ENCODE data around the gene PPP2R2B. TPM values are rescaled to one million over a fixed set of nuclear protein-coding genes. Genes with fewer than 3 reads are reported as not detected.
A peak's percentile ranks its signal among the peaks of the same experiment; 100 is the strongest.

The PPP2R2B gene
- total and polyA plus RNA-seq, 3 donors from 2014 or later = 9.8 to 36.6 (median 32.0) TPM

- peak; percentile 16 for DNase-seq
- no peak overlapping the region for H3K4me3 ChIP-seq
- no peaks in the 10 kb centered on the region for H3K27me3 ChIP-seq
- no peaks in the 10 kb centered on the region for H3K36me3 ChIP-seq (ENCODE audit: low read depth, missing control alignments)
- no peaks in the 10 kb centered on the region for H3K9me3 ChIP-seq
- H3K4me1 ChIP-seq = no peaks in the 10 kb centered on the region
- intact Hi-C loops (cut with DNase I; ENCODE audit: low total_unique reads) = no loop called here
- H3K27ac ChIP-seq = no peak overlapping the region
- TF ChIP-seq CTCF (IDR thresholded peaks at IDR 0.05) (no peak), POLR2A (IDR thresholded peaks at IDR 0.05) (no peak)
- 14 to 18% methylated on average over 5 of the region's 5 CpGs for WGBS, 2 donors
Measured at GRCh38 chr5:146825033-146825432, 53.5 kb downstream of the PPP2R2B start.

GRCh38 chr5:146821732-146822131 is 56.8 kb downstream of the PPP2R2B start:
- Histone ChIP-seq H3K27me3 (no peaks in the 10 kb centered on the region), H3K27ac (no peak overlapping the region), H3K4me1 (no peaks in the 10 kb centered on the region), H3K9me3 (no peaks in the 10 kb centered on the region), H3K4me3 (no peak overlapping the region), H3K36me3 (ENCODE audit: low read depth, missing control alignments) (no peaks in the 10 kb centered on the region)
- WGBS, 2 donors = 81 to 93% methylated on average over 3 of the region's 3 CpGs
- TF ChIP-seq CTCF (IDR thresholded peaks at IDR 0.05) (no peak), POLR2A (IDR thresholded peaks at IDR 0.05) (no peak)
- intact Hi-C loops (cut with DNase I; ENCODE audit: low total_unique reads) = no loop called here
- no peak for DNase-seq

- intact Hi-C loops (cut with DNase I; ENCODE audit: low total_unique reads) = no loop called here
- WGBS, 2 donors = 85 to 90% methylated on average over 3 of the region's 3 CpGs
- no peak overlapping the region for H3K27ac ChIP-seq
- H3K27me3 ChIP-seq = no peaks in the 10 kb centered on the region
- no peaks in the 10 kb centered on the region for H3K9me3 ChIP-seq
- H3K36me3 ChIP-seq (ENCODE audit: low read depth, missing control alignments) = no peaks in the 10 kb centered on the region
- no peaks in the 10 kb centered on the region for H3K4me1 ChIP-seq
- no peak for DNase-seq
- TF ChIP-seq POLR2A (IDR thresholded peaks at IDR 0.05) = no peak
- TF ChIP-seq CTCF (IDR thresholded peaks at IDR 0.05) = no peak
- no peak overlapping the region for H3K4me3 ChIP-seq
Measured at GRCh38 chr5:146820987-146821386, 57.6 kb downstream of the PPP2R2B start.

- Histone ChIP-seq H3K4me1 (no peaks in the 10 kb centered on the region), H3K36me3 (ENCODE audit: low read depth, missing control alignments) (no peaks in the 10 kb centered on the region), H3K27ac (no peak overlapping the region), H3K9me3 (no peaks in the 10 kb centered on the region), H3K4me3 (no peak overlapping the region), H3K27me3 (no peaks in the 10 kb centered on the region)
- WGBS, 2 donors = 42 to 45% methylated on average over 2 of the region's 2 CpGs
- DNase-seq = no peak
- intact Hi-C loops (cut with DNase I; ENCODE audit: low total_unique reads) = no loop called here
- TF ChIP-seq POLR2A (IDR thresholded peaks at IDR 0.05) (no peak), CTCF (IDR thresholded peaks at IDR 0.05) (no peak)
Measured at GRCh38 chr5:146818822-146819221, 59.7 kb downstream of the PPP2R2B start.

GRCh38 chr5:146817973-146818372 is 60.6 kb downstream of the PPP2R2B start:
- WGBS, 2 donors = 79 to 90% methylated on average over 4 of the region's 4 CpGs
- no peak overlapping the region for H3K4me3 ChIP-seq
- no peak for DNase-seq
- H3K27ac ChIP-seq = no peak overlapping the region
- H3K4me1 ChIP-seq = no peaks in the 10 kb centered on the region
- TF ChIP-seq POLR2A (IDR thresholded peaks at IDR 0.05) (no peak), CTCF (IDR thresholded peaks at IDR 0.05) (no peak)
- no peaks in the 10 kb centered on the region for H3K9me3 ChIP-seq
- intact Hi-C loops (cut with DNase I; ENCODE audit: low total_unique reads) = no loop called here
- no peaks in the 10 kb centered on the region for H3K36me3 ChIP-seq (ENCODE audit: low read depth, missing control alignments)
- no peaks in the 10 kb centered on the region for H3K27me3 ChIP-seq

All from testis (tissue), 3 donors.